Measurements from ENCODE around the gene IRX4.

IRX4 gene

GRCh38 chr5:1842004-1842819 lies 40.5 kb downstream of the IRX4 start:
- ATAC-seq: no peak
- no peak for TF ChIP-seq ZC3H10 (CRISPR knock-in tag; IDR thresholded peaks at IDR 0.05)
- TF ChIP-seq PATZ1 (CRISPR knock-in tag; IDR thresholded peaks at IDR 0.05; ENCODE audit: borderline replicate concordance): no peak
- TF ChIP-seq SNAI2 (CRISPR knock-in tag; IDR thresholded peaks at IDR 0.05): no peak
- TF ChIP-seq ARNTL (CRISPR knock-in tag; IDR thresholded peaks at IDR 0.05; ENCODE audit: borderline replicate concordance, low read depth): no peak
- TF ChIP-seq ZFP30 (CRISPR knock-in tag; IDR thresholded peaks at IDR 0.05): no peak
- no peak for TF ChIP-seq CREB5 (CRISPR knock-in tag; IDR thresholded peaks at IDR 0.05; ENCODE audit: low read depth)
- no peak for TF ChIP-seq ISL1 (CRISPR knock-in tag; IDR thresholded peaks at IDR 0.05)

- peak; percentile 57 for ATAC-seq
- TF ChIP-seq TCF4 (CRISPR knock-in tag; IDR thresholded peaks at IDR 0.05; ENCODE audit: borderline replicate concordance) (no peak), ISL1 (CRISPR knock-in tag; IDR thresholded peaks at IDR 0.05) (no peak), POU6F1 (CRISPR knock-in tag; IDR thresholded peaks at IDR 0.05; ENCODE audit: borderline replicate concordance, low read depth) (no peak), ZFP30 (CRISPR knock-in tag; IDR thresholded peaks at IDR 0.05) (no peak), PATZ1 (CRISPR knock-in tag; IDR thresholded peaks at IDR 0.05; ENCODE audit: borderline replicate concordance) (no peak), RARB (CRISPR knock-in tag; IDR thresholded peaks at IDR 0.05) (no peak), ZFP3 (CRISPR knock-in tag; IDR thresholded peaks at IDR 0.05) (no peak), CREB5 (CRISPR knock-in tag; IDR thresholded peaks at IDR 0.05; ENCODE audit: low read depth) (no peak), ESRRG (CRISPR knock-in tag; IDR thresholded peaks at IDR 0.05) (no peak), PPARA (CRISPR knock-in tag; IDR thresholded peaks at IDR 0.05; ENCODE audit: borderline replicate concordance) (no peak), CSRNP3 (CRISPR knock-in tag; IDR thresholded peaks at IDR 0.05) (no peak), GLIS3 (CRISPR knock-in tag; IDR thresholded peaks at IDR 0.05) (no peak), CSDC2 (CRISPR knock-in tag; IDR thresholded peaks at IDR 0.05) (no peak), SNAI2 (CRISPR knock-in tag; IDR thresholded peaks at IDR 0.05) (no peak), ZNF565 (CRISPR knock-in tag; conservative IDR thresholded peaks at IDR 0.05; ENCODE audit: low read depth) (no peak), TOX (CRISPR knock-in tag; IDR thresholded peaks at IDR 0.05; ENCODE audit: borderline replicate concordance) (no peak), OSR1 (CRISPR knock-in tag; IDR thresholded peaks at IDR 0.05) (no peak), ZNF8 (CRISPR knock-in tag; IDR thresholded peaks at IDR 0.05) (no peak)
These were observed 41.8 kb downstream of the IRX4 start for GRCh38 chr5:1840741-1841521.
